Mesenchymal stem cell (in vitro differentiated cells and primary cell): ENCODE measurements around the gene STAT1.
A peak's percentile ranks its signal among the peaks of the same experiment; 100 is the strongest.

Experiments used
- DNase-seq: peaks from one replicate; pipeline ENCODE4 v3.0.0-alpha.2; 2013
- H2AFZ ChIP-seq: one replicate; pipeline ENCODE4 v1.6.1; 2013; ENCODE audit warnings: low read depth, mild to moderate bottlenecking, control low read depth, inconsistent platforms, low read length, moderate library complexity
- H2AK5ac ChIP-seq: 2 replicates; pipeline ENCODE4 v1.6.1; 2013; ENCODE audit warnings: low read length, moderate library complexity, mild to moderate bottlenecking, inconsistent platforms; ENCODE audit not compliant: severe bottlenecking
- H2BK120ac ChIP-seq: one replicate; pipeline ENCODE4 v1.6.1; 2013; ENCODE audit warnings: low read depth, mild to moderate bottlenecking, inconsistent platforms, low read length, moderate library complexity
- H2BK12ac ChIP-seq, 2 experiments: one replicate each; pipeline ENCODE4 v1.6.1; 2013; ENCODE audit warnings: inconsistent platforms in 2 of 2, low read length in 2 of 2, mild to moderate bottlenecking in 2 of 2, moderate library complexity in 2 of 2, control low read depth in 1 of 2
- H2BK15ac ChIP-seq: one replicate; pipeline ENCODE4 v1.6.1; 2013; ENCODE audit warnings: mild to moderate bottlenecking, low read depth, inconsistent platforms; ENCODE audit not compliant: poor library complexity, severe bottlenecking
- H2BK5ac ChIP-seq: 2 replicates; pipeline ENCODE4 v1.6.1; 2013; ENCODE audit warnings: low read depth, mild to moderate bottlenecking, low read length, control low read depth, inconsistent platforms; ENCODE audit not compliant: poor library complexity, severe bottlenecking
- H3K14ac ChIP-seq, 2 experiments: one replicate each; pipeline ENCODE4 v1.6.1; 2013; ENCODE audit warnings: inconsistent platforms in 2 of 2, low read length in 2 of 2, control low read depth in 1 of 2, mild to moderate bottlenecking in 1 of 2, moderate library complexity in 1 of 2
- H3K18ac ChIP-seq, 2 experiments: one replicate each; pipeline ENCODE4 v1.6.1; 2013; ENCODE audit warnings: inconsistent platforms in 2 of 2, low read length in 2 of 2, control low read depth in 1 of 2, low read depth in 1 of 2, mild to moderate bottlenecking in 1 of 2
- H3K23ac ChIP-seq, 2 experiments: one replicate each; pipeline ENCODE4 v1.6.1; 2013; ENCODE audit warnings: inconsistent platforms in 2 of 2, low read length in 2 of 2, mild to moderate bottlenecking in 2 of 2, moderate library complexity in 2 of 2, control low read depth in 1 of 2
- H3K27ac ChIP-seq: 2 replicates; pipeline ENCODE4 v1.5.1; 2013; ENCODE audit warnings: mild to moderate bottlenecking, moderate library complexity, low read length, control low read depth, inconsistent platforms; ENCODE audit not compliant: poor library complexity, severe bottlenecking
- H3K27me3 ChIP-seq, 2 experiments: 2 replicates each; pipeline versions ENCODE4 v1.6.1 to v1.7.0; 2013; ENCODE audit warnings: low read length in 2 of 2, mild to moderate bottlenecking in 2 of 2, moderate library complexity in 2 of 2, control low read depth in 1 of 2, inconsistent platforms in 1 of 2; ENCODE audit not compliant: control insufficient read depth in 1 of 2, insufficient read depth in 1 of 2
- H3K36me3 ChIP-seq, 2 experiments: 2 replicates each; pipeline versions ENCODE4 v1.6.1 to v1.7.0; 2013; ENCODE audit warnings: low read length in 2 of 2, control low read depth in 1 of 2, inconsistent platforms in 1 of 2, low read depth in 1 of 2, mild to moderate bottlenecking in 1 of 2; ENCODE audit not compliant: insufficient read depth in 2 of 2, control insufficient read depth in 1 of 2
- H3K4ac ChIP-seq, 2 experiments: one replicate each; pipeline ENCODE4 v1.6.1; 2013; ENCODE audit warnings: inconsistent platforms in 2 of 2, low read length in 2 of 2, mild to moderate bottlenecking in 2 of 2, moderate library complexity in 2 of 2, control low read depth in 1 of 2, low read depth in 1 of 2
- H3K4me1 ChIP-seq: 2 replicates; pipeline ENCODE4 v1.6.1; 2013; ENCODE audit warnings: low read depth, low read length, control low read depth; ENCODE audit not compliant: control insufficient read depth, insufficient read depth
- H3K4me2 ChIP-seq: 2 replicates; pipeline ENCODE4 v1.6.1; 2013; ENCODE audit warnings: low read length, mild to moderate bottlenecking, inconsistent platforms; ENCODE audit not compliant: poor library complexity, severe bottlenecking
- H3K4me3 ChIP-seq, 2 experiments: 2 replicates each; pipeline versions ENCODE4 v1.5.1 to v1.7.0; 2013; ENCODE audit warnings: low read length in 2 of 2, mild to moderate bottlenecking in 2 of 2, control low read depth in 1 of 2, low read depth in 1 of 2; ENCODE audit not compliant: insufficient read depth in 1 of 2
- H3K79me1 ChIP-seq: replicated peaks from 2 replicates; pipeline ENCODE4 v1.6.1; 2013; ENCODE audit warnings: mild to moderate bottlenecking, control low read depth, low read length, inconsistent platforms; ENCODE audit not compliant: poor library complexity, severe bottlenecking
- H3K9ac ChIP-seq: 2 replicates; pipeline ENCODE4 v1.7.0; 2013; ENCODE audit warnings: mild to moderate bottlenecking, low read length, moderate library complexity
- H3K9me3 ChIP-seq: 2 replicates; pipeline ENCODE4 v1.7.0; 2013; ENCODE audit warnings: mild to moderate bottlenecking, low read length; ENCODE audit not compliant: control insufficient read depth
- H4K8ac ChIP-seq: one replicate; pipeline ENCODE4 v1.6.1; 2013; ENCODE audit warnings: inconsistent platforms, mild to moderate bottlenecking, low read length, moderate library complexity
- H4K91ac ChIP-seq: one replicate; pipeline ENCODE4 v1.6.1; 2013; ENCODE audit warnings: mild to moderate bottlenecking, low read length, inconsistent platforms
- WGBS: methylation state at CpG from one replicate; pipeline ENCODE4 v1.1.7; 2013; ENCODE audit warnings: mixed read lengths; 5-methylcytosine and 5-hydroxymethylcytosine counted together

STAT1 gene

DNA sequence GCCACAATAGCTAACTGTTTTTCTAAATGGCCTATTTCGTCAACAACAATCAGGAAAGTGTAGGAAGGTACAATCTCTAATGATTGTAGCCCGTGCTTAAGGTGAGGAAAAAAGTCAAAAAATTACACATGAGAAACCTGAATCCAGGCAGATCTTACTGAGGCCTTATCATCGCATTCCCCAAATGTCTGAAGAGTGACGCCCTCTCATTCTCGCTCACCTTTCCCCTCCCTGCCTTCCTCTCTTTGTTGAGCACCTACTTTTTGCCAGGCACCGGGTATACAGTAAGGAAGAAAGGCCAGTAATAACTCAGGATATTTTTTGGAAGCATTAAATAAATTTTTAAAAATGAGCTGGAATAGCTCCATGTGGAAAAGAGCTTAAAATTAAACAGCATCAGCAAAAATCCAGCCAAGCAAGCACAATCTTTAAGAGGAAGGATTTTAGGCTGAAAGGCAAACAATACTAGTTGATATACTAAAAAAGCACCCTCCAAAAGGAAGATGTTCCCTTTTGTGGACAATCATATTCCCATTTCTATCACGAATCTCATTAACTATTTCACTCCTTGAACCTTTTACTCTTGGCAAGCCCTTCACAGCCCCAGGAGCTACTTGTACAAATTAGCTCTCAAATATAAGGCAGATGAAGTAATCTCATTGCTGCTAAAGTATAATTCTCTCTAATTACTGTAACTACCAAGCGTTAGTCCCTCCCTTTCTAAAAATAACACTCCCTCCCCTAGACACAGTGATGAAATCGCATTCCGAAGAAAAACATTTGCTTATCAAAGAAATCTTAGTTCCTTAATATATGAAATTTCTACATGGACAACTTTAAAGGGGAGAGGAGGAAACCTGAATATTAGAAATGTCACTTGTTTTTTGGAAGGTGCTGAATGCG lies 40.0 kb downstream of the STAT1 start:
- no peak for DNase-seq
- Histone ChIP-seq H3K27ac (peak overlapping the region; percentile 27), H3K14ac (no peak overlapping the region), H4K8ac (no peak overlapping the region), H2BK12ac (no peak overlapping the region), H3K23ac (no peak overlapping the region), H2BK5ac (no peak overlapping the region), H3K4ac (no peak overlapping the region), H3K9me3 (no peaks in the 10 kb centered on the region), H2BK120ac (no peak overlapping the region), H3K18ac (no peak overlapping the region), H3K4me3 (no peak overlapping the region), H2AFZ (no peak overlapping the region), H3K27me3 (no peaks in the 10 kb centered on the region), H2AK5ac (no peak overlapping the region), H3K4me1 (peaks cover 2% of the 10 kb centered on the region), H3K79me1 (peaks cover 27% of the 10 kb centered on the region), H3K36me3 (peaks cover 40 to 100% of the 10 kb centered on the region in 2 experiments), H3K4me2 (no peak overlapping the region), H4K91ac (no peak overlapping the region), H2BK15ac (no peak overlapping the region), H3K9ac (peak overlapping the region; percentile 5)
- WGBS, result 95% methylated on average over 8 of the region's 11 CpGs

DNA sequence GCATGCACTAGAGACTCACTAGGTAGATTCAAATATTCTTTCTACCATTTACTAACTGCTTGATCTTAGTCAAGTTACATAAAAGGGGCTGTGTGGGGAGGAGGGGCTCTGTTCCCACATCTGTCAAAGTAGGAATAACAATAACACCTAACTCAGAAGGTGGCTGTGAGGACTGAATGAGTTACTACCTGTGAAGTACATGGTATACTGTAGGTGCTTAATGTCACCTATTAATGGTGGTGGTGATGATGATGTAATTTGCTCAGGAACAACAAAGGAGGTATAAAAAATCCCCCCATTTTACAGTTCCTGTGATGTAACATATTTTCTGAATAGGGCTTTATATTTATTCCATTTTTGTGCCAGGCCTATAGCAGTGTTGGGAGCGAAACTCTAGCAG lies 40.7 kb downstream of the STAT1 start:
- no peak overlapping the region for H3K4ac ChIP-seq
- peaks cover 35 to 100% of the 10 kb centered on the region in 2 experiments for H3K36me3 ChIP-seq
- no peak overlapping the region for H2BK120ac ChIP-seq
- H3K27me3 ChIP-seq, result no peaks in the 10 kb centered on the region
- no peak overlapping the region for H2BK5ac ChIP-seq
- no peak overlapping the region for H2BK15ac ChIP-seq
- peaks cover 22% of the 10 kb centered on the region for H3K79me1 ChIP-seq
- H4K91ac ChIP-seq, result no peak overlapping the region
- no peak overlapping the region for H3K14ac ChIP-seq
- no peak overlapping the region for H3K4me3 ChIP-seq
- no peak overlapping the region for H3K4me2 ChIP-seq
- DNase-seq, result no peak
- no peak overlapping the region for H2AFZ ChIP-seq
- no peaks in the 10 kb centered on the region for H3K4me1 ChIP-seq
- H2AK5ac ChIP-seq, result no peak overlapping the region
- no peak overlapping the region for H2BK12ac ChIP-seq
- H3K23ac ChIP-seq, result no peak overlapping the region
- H3K9me3 ChIP-seq, result no peaks in the 10 kb centered on the region
- H3K27ac ChIP-seq, result peak overlapping the region; percentile 23
- H3K9ac ChIP-seq, result peak overlapping the region; percentile 17
- H3K18ac ChIP-seq, result no peak overlapping the region
- 100% methylated on average over 1 of the region's 1 CpG for WGBS
- H4K8ac ChIP-seq, result no peak overlapping the region

DNA sequence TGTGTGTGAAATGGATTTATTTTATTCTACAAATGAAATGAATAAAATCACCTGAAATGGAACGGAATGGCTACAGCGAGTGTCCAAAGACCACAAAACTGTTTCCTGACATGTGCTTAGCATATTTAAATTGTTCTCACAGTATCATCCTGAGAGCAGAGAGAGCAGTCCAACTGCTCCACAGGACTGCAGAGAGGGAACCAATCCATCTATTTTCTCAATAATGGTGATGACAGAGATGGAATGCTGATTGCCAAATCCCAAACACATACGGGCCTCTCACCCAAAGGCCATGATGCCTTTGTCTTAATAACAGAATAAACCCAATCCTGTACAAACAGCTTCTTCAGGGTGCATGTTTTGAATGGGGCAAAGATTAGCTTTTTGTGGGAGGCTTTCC lies 41.1 kb downstream of the STAT1 start:
- Histone ChIP-seq H2BK15ac (no peak overlapping the region), H3K36me3 (peaks cover 33 to 100% of the 10 kb centered on the region in 2 experiments), H3K27me3 (no peaks in the 10 kb centered on the region), H3K79me1 (peaks cover 19% of the 10 kb centered on the region), H4K91ac (no peak overlapping the region), H3K4ac (no peak overlapping the region), H3K9ac (peak overlapping the region; percentile 17), H3K23ac (no peak overlapping the region), H4K8ac (no peak overlapping the region), H3K4me1 (no peaks in the 10 kb centered on the region), H2BK5ac (no peak overlapping the region), H2BK120ac (no peak overlapping the region), H3K9me3 (no peaks in the 10 kb centered on the region), H2AFZ (no peak overlapping the region), H3K4me2 (no peak overlapping the region), H3K14ac (no peak overlapping the region), H3K27ac (no peak overlapping the region), H3K18ac (no peak overlapping the region), H2AK5ac (no peak overlapping the region), H2BK12ac (no peak overlapping the region), H3K4me3 (no peak overlapping the region)
- no peak for DNase-seq
- 100% methylated on average over 2 of the region's 3 CpGs for WGBS

GRCh38 chr2:190972213-190972612 lies 41.8 kb downstream of the STAT1 start:
- Histone ChIP-seq H3K4me3 (no peak overlapping the region), H2BK12ac (no peak overlapping the region), H3K4ac (no peak overlapping the region), H3K27ac (no peak overlapping the region), H3K14ac (no peak overlapping the region), H2BK5ac (no peak overlapping the region), H3K9me3 (no peaks in the 10 kb centered on the region), H4K91ac (no peak overlapping the region), H2BK120ac (no peak overlapping the region), H3K18ac (no peak overlapping the region), H3K4me1 (no peaks in the 10 kb centered on the region), H3K23ac (no peak overlapping the region), H3K27me3 (no peaks in the 10 kb centered on the region), H2AFZ (no peak overlapping the region), H3K9ac (no peak overlapping the region), H3K79me1 (peaks cover 19% of the 10 kb centered on the region), H4K8ac (no peak overlapping the region), H2BK15ac (no peak overlapping the region), H3K36me3 (peaks cover 29 to 100% of the 10 kb centered on the region in 2 experiments), H3K4me2 (no peak overlapping the region), H2AK5ac (no peak overlapping the region)
- no peak for DNase-seq
- 100% methylated on average over 1 of the region's 2 CpGs for WGBS
